ENCODE results near the gene SEMA3A.

- no peak for TF ChIP-seq ZNF274 (IDR thresholded peaks at IDR 0.05; ENCODE audit: low read depth, low read length)
- no peak for TF ChIP-seq TCF7L2 (IDR thresholded peaks at IDR 0.05; ENCODE audit: borderline replicate concordance, extremely low read depth, insufficient read depth, insufficient read length)
- no peak for TF ChIP-seq CTCF (IDR thresholded peaks at IDR 0.05 in 2 of 3, conservative IDR thresholded peaks at IDR 0.05 in 1 of 3; ENCODE audit: borderline replicate concordance in 1 of 3, insufficient read depth in 1 of 3, low read depth in 2 of 3, low read length in 2 of 3)
Measured at GRCh38 chr7:84154991-84155781, 39.4 kb downstream of the SEMA3A start.
